ENCODE results near the gene THADA.
A peak's percentile ranks its signal among the peaks of the same experiment; 100 is the strongest.

Gene THADA

GRCh38 chr2:43227830-43228281 is 368.0 kb downstream of the THADA start:
- no peak for TF ChIP-seq CTCF (IDR thresholded peaks at IDR 0.05; ENCODE audit: control insufficient read depth, insufficient read depth, low read depth, low read length, missing control alignments)
- H3K4me3 ChIP-seq (ENCODE audit: control insufficient read depth, low read depth, low read length), result peak overlapping the region; percentile 76
- no peak for DNase-seq (ENCODE audit: low read depth)

- peak; percentile 45 for TF ChIP-seq CTCF (IDR thresholded peaks at IDR 0.05; ENCODE audit: control insufficient read depth, insufficient read depth, low read depth, low read length, missing control alignments)
- no peak for DNase-seq (ENCODE audit: low read depth)
- H3K4me3 ChIP-seq (ENCODE audit: control insufficient read depth, low read depth, low read length), result peak overlapping the region; percentile 76
Observed at GRCh38 chr2:43226955-43227829, 368.6 kb downstream of the THADA start.

GRCh38 chr2:43226558-43226954 is 369.3 kb downstream of the THADA start, which contains the start of gene ZFP36L2:
TSS of gene ZFP36L2 (minus strand) at chr2:43226606. CDS start at chr2:43226315, 291 bp downstream.
- DNase-seq (ENCODE audit: low read depth), result peak; percentile 73
- peak within 1 kb of the TSS; percentile 76 for H3K4me3 ChIP-seq (ENCODE audit: control insufficient read depth, low read depth, low read length)
- TF ChIP-seq CTCF (IDR thresholded peaks at IDR 0.05; ENCODE audit: control insufficient read depth, insufficient read depth, low read depth, low read length, missing control alignments), result peak; percentile 13

- DNase-seq (ENCODE audit: low read depth), result no peak
Observed at GRCh38 chr2:43225788-43226557, 369.9 kb downstream of the THADA start.

GRCh38 chr2:43225093-43225787 is 370.6 kb downstream of the THADA start:
- no peak for TF ChIP-seq CTCF (IDR thresholded peaks at IDR 0.05; ENCODE audit: control insufficient read depth, insufficient read depth, low read depth, low read length, missing control alignments)
- DNase-seq (ENCODE audit: low read depth), result no peak
- peak overlapping the region; percentile 72 for H3K4me3 ChIP-seq (ENCODE audit: control insufficient read depth, low read depth, low read length)

More at GRCh38 chr2:43225788-43226557, 369.9 kb downstream of the THADA start:
- TF ChIP-seq CTCF (IDR thresholded peaks at IDR 0.05; ENCODE audit: control insufficient read depth, insufficient read depth, low read depth, low read length, missing control alignments), result no peak
- peak overlapping the region; percentile 72 for H3K4me3 ChIP-seq (ENCODE audit: control insufficient read depth, low read depth, low read length)

- TF ChIP-seq CTCF (IDR thresholded peaks at IDR 0.05; ENCODE audit: control insufficient read depth, insufficient read depth, low read depth, low read length, missing control alignments), result no peak
- H3K4me3 ChIP-seq (ENCODE audit: control insufficient read depth, low read depth, low read length), result peak overlapping the region; percentile 72
- DNase-seq (ENCODE audit: low read depth), result no peak
Observed at GRCh38 chr2:43224571-43225092, 371.2 kb downstream of the THADA start.

All from AG09309 (cell line).